NCI-H345 treated with DMSO at 0.1 percent for 48 hours (cell line): Measurements from ENCODE around the gene DIS3L2.

Experiments
- DNase-seq: peaks from one replicate; lab custom pipeline; 2025; ENCODE audit not compliant: unreplicated experiment; lab: John Stamatoyannopoulos, UW

The DIS3L2 gene, protein sequence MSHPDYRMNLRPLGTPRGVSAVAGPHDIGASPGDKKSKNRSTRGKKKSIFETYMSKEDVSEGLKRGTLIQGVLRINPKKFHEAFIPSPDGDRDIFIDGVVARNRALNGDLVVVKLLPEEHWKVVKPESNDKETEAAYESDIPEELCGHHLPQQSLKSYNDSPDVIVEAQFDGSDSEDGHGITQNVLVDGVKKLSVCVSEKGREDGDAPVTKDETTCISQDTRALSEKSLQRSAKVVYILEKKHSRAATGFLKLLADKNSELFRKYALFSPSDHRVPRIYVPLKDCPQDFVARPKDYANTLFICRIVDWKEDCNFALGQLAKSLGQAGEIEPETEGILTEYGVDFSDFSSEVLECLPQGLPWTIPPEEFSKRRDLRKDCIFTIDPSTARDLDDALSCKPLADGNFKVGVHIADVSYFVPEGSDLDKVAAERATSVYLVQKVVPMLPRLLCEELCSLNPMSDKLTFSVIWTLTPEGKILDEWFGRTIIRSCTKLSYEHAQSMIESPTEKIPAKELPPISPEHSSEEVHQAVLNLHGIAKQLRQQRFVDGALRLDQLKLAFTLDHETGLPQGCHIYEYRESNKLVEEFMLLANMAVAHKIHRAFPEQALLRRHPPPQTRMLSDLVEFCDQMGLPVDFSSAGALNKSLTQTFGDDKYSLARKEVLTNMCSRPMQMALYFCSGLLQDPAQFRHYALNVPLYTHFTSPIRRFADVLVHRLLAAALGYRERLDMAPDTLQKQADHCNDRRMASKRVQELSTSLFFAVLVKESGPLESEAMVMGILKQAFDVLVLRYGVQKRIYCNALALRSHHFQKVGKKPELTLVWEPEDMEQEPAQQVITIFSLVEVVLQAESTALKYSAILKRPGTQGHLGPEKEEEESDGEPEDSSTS

DNA sequence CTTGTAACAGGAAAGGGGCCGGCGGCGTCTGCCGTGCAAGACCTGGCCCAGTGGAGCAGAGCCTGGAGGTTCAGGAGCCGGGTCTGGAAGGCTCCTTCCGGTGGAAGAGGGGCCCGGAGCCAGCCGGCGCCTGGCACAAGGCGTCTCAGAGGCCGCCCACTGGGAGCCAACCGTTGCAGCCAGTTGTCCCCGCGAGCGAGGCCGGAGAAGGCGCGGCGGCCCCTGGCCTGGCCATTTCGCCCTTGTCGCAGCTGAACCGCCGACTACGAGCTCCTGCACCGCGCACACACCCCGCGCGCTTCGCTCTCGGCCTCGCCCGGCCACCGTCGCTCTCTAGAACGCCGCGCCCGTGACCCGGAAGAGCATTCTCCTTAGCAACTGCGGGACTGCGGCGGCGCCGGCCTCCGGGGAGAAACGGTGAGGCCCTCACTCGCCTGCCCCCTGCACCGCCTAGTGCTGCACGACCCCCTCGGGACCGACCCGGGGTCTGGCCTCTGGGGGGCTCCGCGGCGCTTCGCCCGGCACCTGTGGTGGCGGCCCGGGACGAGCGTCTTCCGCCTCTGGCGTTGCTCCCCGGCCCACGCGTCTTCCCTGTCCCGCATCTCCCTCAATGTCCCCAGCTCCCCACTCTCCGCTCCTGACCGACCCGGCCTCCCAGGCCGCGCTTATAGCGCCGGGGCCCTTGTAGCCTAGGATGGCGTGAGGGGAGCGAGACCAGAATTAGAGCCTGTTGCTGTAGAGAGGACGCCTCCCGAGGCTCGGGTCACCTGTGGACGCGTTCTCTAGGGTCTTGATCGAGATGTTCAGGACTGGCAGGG, at the start of gene DIS3L2:
DIS3L2 (plus strand) TSS at position 365 of the 818 bp plus-strand sequence. CDS start 53,215 bp downstream, outside the sequence.
- peak; percentile 52 for DNase-seq

DNA sequence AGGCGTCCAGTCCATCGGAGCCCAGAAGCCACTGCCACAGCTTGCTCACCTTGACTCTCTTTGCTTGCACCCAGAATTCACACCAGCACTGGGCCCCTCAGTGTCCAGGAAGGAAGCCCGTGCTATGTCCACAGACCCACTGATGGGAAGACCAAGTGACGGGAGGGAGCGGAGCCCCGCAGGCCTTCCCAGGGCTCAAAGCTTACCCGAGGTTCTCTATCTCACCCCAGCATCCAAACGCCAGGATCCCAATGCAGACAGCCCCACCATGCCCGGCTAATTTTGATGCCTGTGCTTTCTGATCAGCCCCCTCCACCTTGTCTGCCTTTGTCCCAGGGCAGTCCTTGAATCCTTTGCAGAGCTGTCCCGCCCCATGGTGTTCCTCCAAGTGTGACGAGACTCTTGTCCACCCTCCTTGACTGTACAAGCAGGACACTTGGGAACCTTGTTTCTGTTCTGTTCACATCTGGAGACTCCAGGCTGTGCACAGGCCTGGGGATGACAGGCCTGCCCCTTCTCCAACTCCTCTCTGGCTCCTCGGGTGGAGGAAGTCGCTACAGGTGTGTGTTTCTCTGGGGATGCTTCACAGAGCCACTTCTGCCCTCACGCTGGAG, 47.3 kb upstream of the DIS3L2 start:
- no peak for DNase-seq

GRCh38 chr2:231917280-231918066, 44.0 kb upstream of the DIS3L2 start:
- DNase-seq: no peak

- no peak for DNase-seq
Observed at GRCh38 chr2:231918501-231919330, 42.8 kb upstream of the DIS3L2 start.

DNA sequence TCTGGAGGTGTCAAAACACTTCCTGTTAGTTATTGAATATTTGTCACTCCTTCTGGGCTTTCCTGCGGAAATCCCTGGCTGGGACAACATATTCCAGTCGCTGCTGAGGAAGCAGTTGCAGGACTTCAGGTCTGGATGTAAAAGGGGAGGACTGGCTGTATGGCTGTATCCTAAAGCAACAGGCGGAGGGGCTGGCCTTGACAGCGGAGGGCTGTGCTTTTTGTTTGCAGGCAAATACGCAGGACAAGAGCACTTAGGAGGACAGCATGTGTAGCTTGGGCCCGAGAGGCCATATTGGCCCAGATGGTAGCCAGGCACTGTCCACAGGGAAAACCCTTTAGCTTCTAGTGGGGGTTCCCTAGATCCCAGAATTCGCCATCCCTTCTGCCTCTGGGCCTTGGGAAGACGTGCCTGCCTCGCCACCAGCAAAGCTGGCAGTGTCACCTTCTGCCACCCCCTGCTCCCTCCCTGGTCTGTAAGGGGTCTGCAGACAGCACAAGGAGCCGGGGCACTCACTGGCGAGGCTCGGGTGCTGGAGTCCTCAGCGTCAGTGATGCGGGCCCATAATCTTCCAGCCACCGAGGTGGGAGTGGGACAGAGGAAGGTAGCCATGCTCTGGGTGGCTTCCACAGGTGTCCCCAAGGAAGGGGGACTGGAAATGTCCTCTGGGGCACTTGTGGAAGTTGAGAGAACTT, 42.0 kb upstream of the DIS3L2 start:
- no peak for DNase-seq

- no peak for DNase-seq
Observed at GRCh38 chr2:231920366-231920765, 41.1 kb upstream of the DIS3L2 start.

- no peak for DNase-seq
Observed at GRCh38 chr2:231920795-231921194, 40.7 kb upstream of the DIS3L2 start.

- DNase-seq: no peak
Observed at GRCh38 chr2:231922311-231923009, 39.1 kb upstream of the DIS3L2 start.

GRCh38 chr2:231923010-231923344, 38.5 kb upstream of the DIS3L2 start:
- peak; percentile 3 for DNase-seq

GRCh38 chr2:231923951-231924888, 37.3 kb upstream of the DIS3L2 start:
- DNase-seq: no peak

DNA sequence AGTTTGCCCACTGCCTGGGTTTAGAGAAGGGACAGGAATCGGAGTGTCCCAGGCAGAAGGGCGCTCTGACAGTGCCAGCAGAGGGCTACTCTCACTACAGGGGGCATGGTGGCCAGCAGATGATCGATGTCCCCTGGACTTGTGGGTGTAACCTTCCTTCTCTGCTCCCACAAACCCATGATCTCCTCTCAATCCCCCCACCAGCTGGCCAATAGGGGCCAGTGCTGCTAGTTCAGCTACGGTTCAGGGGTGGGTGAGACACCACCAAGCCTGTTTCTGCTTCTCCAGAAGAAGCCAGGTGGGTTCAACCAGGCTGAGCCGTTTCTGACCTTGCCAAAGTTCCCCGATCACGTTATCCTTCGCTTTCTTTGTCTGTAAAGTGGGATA, 36.6 kb upstream of the DIS3L2 start:
- DNase-seq: no peak

DNA sequence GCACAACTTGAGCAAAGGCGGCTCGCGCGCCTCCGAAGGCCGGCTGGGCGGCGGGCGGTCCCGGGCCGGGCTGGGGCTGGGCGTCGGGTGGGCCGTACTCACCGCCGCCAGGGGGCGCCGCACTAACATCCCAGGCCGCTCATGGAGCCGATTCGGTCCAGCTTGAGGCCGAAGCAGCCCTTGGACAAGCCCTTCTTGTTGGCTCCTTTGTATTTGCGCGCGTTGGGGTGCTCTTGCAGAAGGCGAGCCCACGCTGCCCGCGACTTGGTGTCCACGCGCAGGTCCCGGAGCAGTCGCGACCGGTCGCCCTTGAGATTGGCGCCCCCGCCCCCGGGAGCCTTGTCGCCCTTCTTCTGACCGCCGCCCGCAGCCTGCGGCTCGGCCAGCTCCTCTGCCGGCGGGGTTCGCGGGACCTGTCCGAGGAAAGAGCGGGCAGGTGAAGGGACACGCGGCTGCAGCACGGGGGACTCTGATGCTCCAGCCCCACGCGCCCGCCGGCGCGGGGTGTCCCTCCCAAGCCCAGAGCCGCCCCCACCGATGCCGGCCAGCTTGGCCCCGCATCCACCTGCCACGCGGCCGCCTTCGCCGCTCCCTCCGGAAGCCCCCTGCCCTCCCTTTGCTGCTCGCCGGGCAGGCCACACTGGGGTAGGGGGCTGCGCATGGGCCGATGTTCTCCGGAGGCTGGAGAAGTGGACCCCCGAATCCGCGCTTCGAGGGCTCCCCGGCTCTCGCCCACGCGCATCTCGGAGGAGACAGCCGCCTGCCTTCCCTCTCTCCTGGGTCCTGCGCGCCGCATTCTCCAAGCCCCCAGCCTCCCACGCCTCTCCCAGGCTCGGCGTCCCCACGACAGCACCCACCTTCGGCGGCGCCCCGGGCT, 36.0 kb upstream of the DIS3L2 start:
- DNase-seq: peak; percentile 59

GRCh38 chr2:231926180-231926741, 35.3 kb upstream of the DIS3L2 start, which contains the start of gene NPPC:
NPPC (minus strand) TSS chr2:231926396; CDS start chr2:231926249, 147 bp downstream.
- peak; percentile 48 for DNase-seq

- no peak for DNase-seq
Observed at GRCh38 chr2:231926761-231927565, 34.5 kb upstream of the DIS3L2 start.

GRCh38 chr2:231927566-231927890, 34.0 kb upstream of the DIS3L2 start:
- DNase-seq: no peak
